ENCODE results near the gene POLE.

GRCh38 chr12:132629330-132629729, 57.8 kb downstream of the POLE start:
- no peak for TF ChIP-seq CTCF (IDR thresholded peaks at IDR 0.05)
- no peak for TF ChIP-seq POLR2A (IDR thresholded peaks at IDR 0.05)

Data from esophagus squamous epithelium (tissue), 4 donors.